Colonic mucosa (tissue), 4 donors: ENCODE results near the gene LSP1. TPM values are rescaled to one million over a fixed set of nuclear protein-coding genes. Genes with fewer than 3 reads are reported as not detected.

Source experiments
- DNase-seq: peaks from one replicate; pipeline ENCODE4 v3.0.0-alpha.2; 2020
- H3K27ac ChIP-seq: fragments of 200-600 bp; one replicate; pipeline ENCODE4 v1.8.0; 2021
- H3K27me3 ChIP-seq: fragments of 200-600 bp; one replicate; pipeline ENCODE4 v1.8.0; 2021
- H3K36me3 ChIP-seq: fragments of 200-600 bp; one replicate; pipeline ENCODE4 v1.8.0; 2021
- H3K4me1 ChIP-seq: fragments of 200-600 bp; one replicate; pipeline ENCODE4 v1.8.0; 2021; ENCODE audit warnings: mild to moderate bottlenecking
- H3K4me3 ChIP-seq: fragments of 200-600 bp; one replicate; pipeline ENCODE4 v1.8.0; 2021
- H3K9ac ChIP-seq, 2 donors: one replicate each; pipeline ENCODE4 v1.7.0; 2013; ENCODE audit warnings: control low read depth in 2 of 2, low read depth in 2 of 2, low read length in 2 of 2
- H3K9me3 ChIP-seq: fragments of 200-600 bp; one replicate; pipeline ENCODE4 v1.8.0; 2021
- CTCF ChIP-seq: fragments of 200-600 bp; IDR thresholded peaks from one replicate; pipeline ENCODE4 v1.8.0; 2022; ENCODE audit warnings: antibody characterized with exemption, mild to moderate bottlenecking
- intact Hi-C: fragments of 100-400 bp; cut with DNase I; formaldehyde crosslinking; loops from one replicate; pipeline ENCODE4 v1.14.1; 2022
- total RNA-seq, 2 donors: library from RNA; stranded (reverse); fragmentation: NEBNext Ultra II Directional in 1 of 2; extraction: Animal tissue kit (Norgen Biotek cat#: 25700) in 1 of 2; gene quantifications; one replicate each; pipeline ENCODE4 v1.2.1, GENCODE V29; 2021
- donor health status: healthy.
- donor health status: DM: no; HTN: no; CAD: no.
- donor health status: DM: no; HTN: no; CAD: no.

Gene LSP1
- total RNA-seq, 2 donors from 2014 or later = 18.9 to 23.0 TPM

DNA sequence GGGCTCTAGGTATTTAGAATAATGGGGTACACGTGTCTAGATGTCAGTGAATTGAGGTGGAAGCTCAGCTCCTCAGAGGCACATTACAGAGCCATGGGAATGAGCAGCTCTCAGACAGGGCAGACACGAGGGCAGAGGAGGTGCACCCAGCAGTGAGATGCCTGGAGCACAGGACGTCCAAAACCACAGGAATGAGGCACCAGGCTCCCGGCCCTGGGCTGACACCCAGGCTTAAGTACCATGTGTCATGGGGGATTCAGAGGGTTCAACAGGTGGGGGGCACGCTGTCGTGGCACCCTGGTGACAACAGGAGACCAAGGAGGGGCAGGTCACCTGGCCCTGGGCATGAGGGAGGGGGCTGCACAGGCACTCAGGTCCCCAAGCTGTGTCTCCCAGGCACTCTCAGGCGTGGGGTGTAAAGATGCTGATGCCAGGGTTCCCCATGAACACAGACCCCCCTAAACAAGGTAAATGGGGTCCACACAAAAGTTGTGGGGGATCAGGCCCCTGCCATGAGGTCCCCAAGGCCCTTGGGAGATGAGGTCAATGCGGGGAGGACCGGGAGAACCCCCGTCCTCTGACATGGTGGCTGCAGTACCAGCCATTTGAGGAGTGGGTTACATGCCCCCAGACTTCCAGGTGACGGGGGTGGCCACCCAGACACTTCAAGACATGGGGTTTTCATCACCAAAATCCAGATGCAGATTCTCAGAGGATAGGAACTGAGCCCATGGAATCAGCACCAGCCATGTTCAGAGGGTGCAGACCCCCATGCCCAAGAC is 23.7 kb upstream of the LSP1 start:
- no peak for DNase-seq
- intact Hi-C loops = no loop called here
- no peaks in the 10 kb centered on the region for H3K27me3 ChIP-seq
- H3K27ac ChIP-seq = no peak overlapping the region
- TF ChIP-seq CTCF = no peak
- no peaks in the 10 kb centered on the region for H3K36me3 ChIP-seq
- peaks cover 29% of the 10 kb centered on the region for H3K4me1 ChIP-seq
- H3K9me3 ChIP-seq = no peaks in the 10 kb centered on the region
- H3K4me3 ChIP-seq = no peak overlapping the region
- H3K9ac ChIP-seq = no peak overlapping the region

GRCh38 chr11:1830004-1830321 is 22.9 kb upstream of the LSP1 start:
- no peak for DNase-seq

DNA sequence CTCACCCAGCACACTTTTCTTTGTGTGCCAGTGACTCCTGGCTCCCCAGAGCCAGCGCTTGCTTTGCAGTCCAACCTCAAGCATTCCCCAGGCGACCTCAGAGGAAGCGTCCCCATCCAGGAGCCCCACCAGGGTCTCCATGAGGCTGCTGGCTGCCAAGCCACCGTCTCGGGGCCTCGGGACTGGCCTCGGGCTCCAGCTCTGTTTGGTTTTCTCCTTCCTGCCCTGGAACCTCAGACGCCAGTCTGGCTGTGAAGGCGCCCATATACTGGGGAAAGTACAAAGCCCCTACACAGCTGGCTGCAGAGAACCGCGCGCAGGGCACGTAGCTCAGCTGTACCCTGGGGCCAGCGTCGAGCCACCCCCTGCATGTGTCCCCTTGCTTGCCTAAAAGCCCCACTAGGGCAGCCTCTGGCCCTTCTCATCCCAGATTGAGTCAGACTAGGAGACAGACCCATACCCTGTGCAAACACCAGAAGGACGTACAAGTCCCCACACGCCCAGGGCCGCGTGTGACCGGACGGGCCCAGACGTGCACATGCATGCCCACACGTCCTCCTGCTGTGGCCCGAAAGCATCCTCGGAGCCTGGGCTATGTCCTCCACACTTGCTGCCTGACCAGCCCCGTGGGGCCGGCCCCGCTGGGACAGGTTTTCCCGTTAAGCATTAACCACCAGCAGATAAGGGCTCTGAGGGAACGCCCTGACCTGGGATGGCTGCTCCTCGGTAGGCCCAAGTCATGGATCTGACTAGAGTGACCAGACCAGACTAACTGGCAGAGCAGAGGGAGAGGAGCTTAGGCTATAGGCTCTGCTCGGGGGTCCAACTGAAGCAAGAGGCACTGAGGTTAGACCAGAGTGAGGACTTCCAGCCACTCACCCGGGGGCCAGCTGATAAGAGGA is 22.3 kb upstream of the LSP1 start:
- H3K27me3 ChIP-seq = no peaks in the 10 kb centered on the region
- DNase-seq = peak; percentile 90
- TF ChIP-seq CTCF = no peak
- H3K36me3 ChIP-seq = no peaks in the 10 kb centered on the region
- H3K9ac ChIP-seq = peak overlapping the region in 1 of 2 donors; percentile 6
- H3K4me1 ChIP-seq = peaks cover 33% of the 10 kb centered on the region
- H3K27ac ChIP-seq = peak overlapping the region; percentile 50
- intact Hi-C loops = loop anchor here (5.0 kb wide), 1 partner anchor 178 kb away; no protein-coding TSS in a partner anchor
- no peak overlapping the region for H3K4me3 ChIP-seq
- no peaks in the 10 kb centered on the region for H3K9me3 ChIP-seq

More at GRCh38 chr11:1830004-1830321, 22.9 kb upstream of the LSP1 start:
- intact Hi-C loops = loop anchor here (5.0 kb wide), 1 partner anchor 178 kb away; no protein-coding TSS in a partner anchor
- Histone ChIP-seq H3K4me3 (no peak overlapping the region), H3K9ac (peak overlapping the region in 1 of 2 donors; percentile 6), H3K9me3 (no peaks in the 10 kb centered on the region), H3K36me3 (no peaks in the 10 kb centered on the region), H3K4me1 (peaks cover 34% of the 10 kb centered on the region), H3K27me3 (no peaks in the 10 kb centered on the region), H3K27ac (no peak overlapping the region)
- no peak for TF ChIP-seq CTCF

DNA sequence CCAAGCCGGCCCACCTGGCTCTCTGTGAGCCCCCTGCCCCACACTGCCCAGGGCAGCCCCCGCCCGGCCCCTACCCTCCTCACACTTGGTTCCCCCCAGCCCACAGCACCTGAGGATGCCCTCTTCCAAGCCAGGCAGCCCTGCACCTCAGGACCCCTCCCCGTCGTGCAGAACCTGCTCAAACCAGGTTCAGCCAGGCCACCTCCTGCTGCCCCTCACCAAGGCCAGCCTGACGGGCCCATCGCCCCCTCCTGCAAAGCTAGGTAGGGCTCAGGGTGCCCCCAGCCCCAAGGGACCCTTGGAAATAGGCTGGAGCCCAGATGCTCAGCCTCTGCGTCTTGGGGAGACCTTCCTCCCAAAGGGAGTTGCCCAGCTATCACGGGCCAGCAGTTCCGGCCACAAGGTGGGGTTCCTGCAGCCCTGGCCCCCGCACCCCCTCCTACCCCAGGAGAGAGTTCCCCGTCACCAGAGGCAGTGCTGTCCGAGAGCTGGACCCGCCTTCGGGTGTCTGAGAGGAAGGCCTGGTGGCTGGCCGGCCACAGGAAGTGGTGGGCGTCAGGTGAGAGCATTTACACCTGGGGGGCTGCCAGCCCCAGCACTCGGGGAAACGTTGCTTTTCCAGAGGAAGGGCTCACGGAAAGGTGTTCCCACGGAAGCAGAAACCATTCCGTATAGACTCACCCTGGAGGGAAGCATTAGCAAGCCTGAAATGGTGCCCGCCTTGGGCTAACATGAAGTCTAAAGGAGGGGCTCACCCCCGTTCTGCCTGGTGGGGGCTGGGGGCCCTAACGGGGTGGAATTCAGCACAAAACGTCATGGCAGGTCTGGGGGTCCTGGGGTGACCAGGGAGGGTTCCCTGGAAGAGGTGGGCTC is 21.3 kb upstream of the LSP1 start:
- H3K4me1 ChIP-seq = peaks cover 33% of the 10 kb centered on the region
- H3K27ac ChIP-seq = peak overlapping the region; percentile 50
- H3K27me3 ChIP-seq = no peaks in the 10 kb centered on the region
- H3K9me3 ChIP-seq = no peaks in the 10 kb centered on the region
- H3K4me3 ChIP-seq = no peak overlapping the region
- no peaks in the 10 kb centered on the region for H3K36me3 ChIP-seq
- peak overlapping the region in 1 of 2 donors; percentile 40 for H3K9ac ChIP-seq
- intact Hi-C loops = loop anchor here (1.0 to 5.0 kb wide), 2 partner anchors 137 to 179 kb away; no protein-coding TSS in a partner anchor
- DNase-seq = no peak
- TF ChIP-seq CTCF = no peak
